GM19395 (cell line): ENCODE data around the gene MAGEA2.
"Not testable (repeated sequence)": the region's sequence is repeated elsewhere in the genome, so short reads cannot be mapped to it uniquely, and the experiment has no call there.

ENCODE experiments used
- ATAC-seq: cut with Tn5 transposase; IDR thresholded peaks from one replicate; pipeline ENCODE4 v1.9.1; 2021; ENCODE audit warnings: mild to moderate bottlenecking, moderate library complexity; ENCODE audit not compliant: unreplicated experiment

MAGEA2 gene

GRCh38 chrX:152709173-152709572, 44.5 kb downstream of the MAGEA2 start, which contains the start of gene CSAG2:
TSS of gene CSAG2 (minus strand) at chrX:152709273. CDS start at chrX:152709112, 161 bp downstream.
- ATAC-seq: not testable (repeated sequence)

- not testable (repeated sequence) for ATAC-seq
Measured at GRCh38 chrX:152706500-152706899, 47.1 kb downstream of the MAGEA2 start.

GRCh38 chrX:152700390-152700789, 53.3 kb downstream of the MAGEA2 start:
- ATAC-seq: not testable (repeated sequence)
